ENCODE data around the gene KCNQ4.

KCNQ4 gene

DNA sequence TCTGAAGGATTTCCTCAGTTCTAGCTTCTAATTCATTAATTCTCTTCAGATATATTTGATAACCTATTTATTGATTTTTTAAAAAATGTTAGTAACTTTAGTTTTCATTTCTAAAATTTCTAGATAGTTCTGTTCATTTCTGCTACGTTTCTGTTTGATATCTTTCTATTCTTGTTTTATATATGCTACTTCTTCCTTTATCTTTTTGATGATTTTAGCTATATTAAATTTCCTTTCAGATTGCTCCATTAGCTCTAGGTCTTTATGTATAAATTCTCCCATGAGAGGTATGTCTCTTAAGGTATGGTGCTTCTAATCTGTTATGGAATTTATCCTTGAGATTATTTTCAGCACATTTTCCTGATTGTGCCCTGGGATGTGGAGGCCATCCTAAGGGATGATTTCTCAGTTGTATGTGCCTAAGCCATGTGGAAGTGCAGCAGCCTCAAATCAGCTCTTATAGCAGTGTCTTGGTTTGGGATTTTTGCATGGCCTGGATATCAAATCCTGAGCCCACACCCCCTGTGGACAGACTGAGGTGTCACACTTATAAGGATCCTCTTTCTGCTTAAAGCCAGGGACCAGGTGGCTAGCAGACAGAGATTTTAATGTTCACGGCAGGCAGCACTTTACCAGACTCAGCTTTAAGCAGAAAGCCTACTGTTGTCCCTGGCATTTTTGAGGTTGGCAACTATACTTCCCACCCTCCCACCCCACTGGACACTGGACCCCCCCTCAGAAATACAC lies 6.2 kb upstream of the KCNQ4 start:
- no peak for DNase-seq

DNA sequence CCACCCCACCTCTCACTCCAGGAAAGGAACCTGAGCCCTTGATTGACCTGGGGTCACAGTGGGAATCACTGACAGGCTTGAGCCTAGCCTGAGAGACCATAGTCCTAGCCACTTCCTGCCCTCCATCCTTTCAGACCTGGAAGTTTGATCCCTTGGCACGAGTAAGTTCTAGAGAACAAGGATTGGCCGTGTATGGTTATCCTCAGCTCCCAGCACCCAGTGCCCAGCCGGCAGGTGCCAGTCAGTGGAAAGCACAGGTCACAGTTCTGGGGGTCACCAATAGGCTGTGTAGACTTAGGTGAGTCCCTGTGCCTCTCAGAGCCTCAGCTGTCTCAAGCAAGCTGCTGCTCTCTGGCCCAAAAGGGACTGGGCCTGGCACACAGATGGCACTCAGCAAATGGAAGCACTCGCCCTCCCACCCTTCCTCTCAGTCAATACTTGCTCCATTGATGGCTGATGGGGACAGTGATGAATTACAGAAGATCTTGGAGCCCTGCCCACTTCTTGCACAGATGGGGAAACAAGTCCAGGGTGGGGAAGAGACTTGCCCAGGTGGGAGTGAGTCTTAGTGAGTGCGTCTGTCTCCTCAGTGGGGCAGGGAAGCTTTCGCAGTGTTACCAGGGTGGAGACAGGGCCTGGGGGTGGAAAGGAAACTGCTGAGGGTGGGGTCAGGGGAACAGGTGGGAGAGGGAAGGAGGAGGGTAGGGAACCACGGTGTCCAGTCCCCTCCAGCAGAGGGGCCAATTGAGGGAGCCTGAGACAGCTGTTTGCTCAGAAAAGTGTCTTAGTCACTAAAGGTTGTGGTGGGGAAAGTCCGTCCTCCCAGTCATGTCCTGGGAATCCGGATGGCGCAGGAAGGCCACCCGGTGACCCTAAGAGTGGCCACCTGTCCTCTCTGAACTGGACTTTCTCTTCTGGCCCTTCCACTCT lies 2.6 kb upstream of the KCNQ4 start:
- no peak for DNase-seq

DNA sequence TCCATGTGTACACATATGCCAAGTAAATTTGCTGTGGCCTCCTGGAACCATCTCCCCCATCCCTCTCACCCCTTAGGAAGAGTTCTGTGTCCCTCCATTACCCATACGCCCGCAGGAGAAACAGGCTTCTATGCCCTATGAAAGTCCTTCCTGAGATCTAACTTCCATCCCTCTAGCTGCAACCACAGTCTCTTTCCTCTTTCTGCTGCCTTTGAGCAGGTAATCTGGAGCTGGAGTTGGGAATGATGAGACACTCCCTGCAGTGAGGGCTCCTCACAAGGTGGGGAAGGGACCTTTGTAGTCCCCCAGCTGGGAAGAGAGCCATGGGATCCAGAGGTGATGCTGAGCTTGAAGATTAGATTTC lies 2.0 kb upstream of the KCNQ4 start:
- DNase-seq: no peak

DNA sequence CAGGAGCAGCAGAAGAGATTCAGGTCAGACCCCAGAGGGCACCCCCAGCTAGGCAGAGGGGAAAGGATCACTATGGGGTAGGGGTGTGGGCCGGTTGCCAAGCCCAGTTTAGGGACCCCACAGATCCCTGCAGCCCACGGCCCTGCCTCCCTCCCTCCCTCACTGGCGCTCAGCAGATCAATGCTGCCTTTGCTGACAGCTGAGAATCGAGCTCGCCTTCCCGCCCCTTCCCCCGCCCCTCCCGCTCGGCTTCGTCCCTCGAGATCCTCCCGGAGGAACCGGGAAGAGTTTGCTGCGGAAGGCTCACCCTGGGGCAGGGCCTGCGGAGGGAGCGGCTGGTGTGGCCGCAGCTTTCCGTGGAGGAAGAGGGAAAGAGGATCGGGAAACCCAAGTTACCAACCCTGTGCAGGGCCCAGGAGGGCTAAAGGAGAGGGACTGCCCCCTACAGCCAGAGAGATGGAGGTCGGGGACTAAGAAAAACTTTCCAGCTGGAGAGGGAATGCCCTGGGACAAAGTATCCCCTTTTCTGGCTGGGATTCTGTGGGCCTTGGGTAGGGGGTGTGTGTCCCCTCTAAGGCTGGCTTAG lies 1.1 kb upstream of the KCNQ4 start:
- DNase-seq: no peak

DNA sequence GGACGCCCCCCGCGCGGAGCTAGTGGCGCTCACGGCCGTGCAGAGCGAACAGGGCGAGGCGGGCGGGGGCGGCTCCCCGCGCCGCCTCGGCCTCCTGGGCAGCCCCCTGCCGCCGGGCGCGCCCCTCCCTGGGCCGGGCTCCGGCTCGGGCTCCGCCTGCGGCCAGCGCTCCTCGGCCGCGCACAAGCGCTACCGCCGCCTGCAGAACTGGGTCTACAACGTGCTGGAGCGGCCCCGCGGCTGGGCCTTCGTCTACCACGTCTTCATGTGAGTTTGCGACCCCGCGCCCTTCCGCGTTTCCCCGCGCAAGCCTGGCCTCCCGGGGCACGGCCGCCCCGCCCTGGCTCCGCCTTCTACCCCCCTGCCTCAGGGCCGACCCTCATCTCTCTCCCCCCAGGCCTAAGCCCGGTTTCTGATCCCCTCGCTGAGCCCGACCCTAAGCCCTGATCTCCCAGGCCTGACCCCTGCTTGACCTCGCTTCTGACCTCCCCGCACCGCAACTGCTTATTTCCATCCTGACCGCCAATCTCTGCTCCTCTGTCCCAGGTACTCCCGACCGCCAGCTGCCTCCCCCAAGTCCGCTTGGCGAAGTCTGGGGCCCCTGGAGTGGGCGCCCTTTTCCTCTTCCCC lies 669 bp downstream of the KCNQ4 start:
- no peak for DNase-seq

DNA sequence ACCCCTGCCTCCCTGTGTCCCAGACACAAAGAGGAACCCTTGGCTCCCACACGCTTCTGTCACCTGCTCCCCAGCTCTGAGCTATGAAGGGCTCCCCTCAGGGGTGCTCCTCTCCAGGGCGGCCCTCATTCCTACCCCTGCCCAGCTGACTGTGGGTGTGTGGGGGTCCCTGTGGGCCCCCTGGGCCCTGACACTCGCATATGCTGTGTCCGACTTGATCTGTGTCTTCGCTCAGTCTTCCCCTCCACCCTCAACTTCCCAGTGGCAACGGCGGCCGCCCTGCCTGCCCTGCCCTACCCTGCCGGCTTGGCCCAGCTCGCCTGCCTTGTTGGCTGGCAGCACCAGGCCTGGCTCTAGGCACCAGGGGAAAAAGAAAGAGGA lies 1.2 kb downstream of the KCNQ4 start:
- no peak for DNase-seq

DNA sequence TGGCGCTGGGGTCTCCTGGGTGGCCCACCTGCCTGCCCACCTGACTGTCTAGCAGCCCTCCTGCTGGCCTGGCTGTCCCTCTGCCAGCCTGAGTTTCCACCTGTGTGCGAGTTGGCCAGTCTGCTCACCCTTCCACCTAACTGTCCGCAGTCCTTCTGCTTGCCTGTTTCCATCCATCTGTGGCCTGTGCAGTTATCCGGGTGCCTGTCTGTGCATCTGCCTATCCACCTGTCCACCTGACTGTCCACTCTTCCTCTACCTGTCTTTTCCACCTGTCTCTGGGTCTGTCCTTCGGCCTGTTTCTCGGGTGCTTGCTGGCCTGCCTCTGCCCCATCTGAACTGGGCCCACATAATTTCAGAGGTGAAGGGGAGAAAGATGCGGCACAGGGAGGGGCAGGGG lies 1.9 kb downstream of the KCNQ4 start:
- DNase-seq: no peak

DNA sequence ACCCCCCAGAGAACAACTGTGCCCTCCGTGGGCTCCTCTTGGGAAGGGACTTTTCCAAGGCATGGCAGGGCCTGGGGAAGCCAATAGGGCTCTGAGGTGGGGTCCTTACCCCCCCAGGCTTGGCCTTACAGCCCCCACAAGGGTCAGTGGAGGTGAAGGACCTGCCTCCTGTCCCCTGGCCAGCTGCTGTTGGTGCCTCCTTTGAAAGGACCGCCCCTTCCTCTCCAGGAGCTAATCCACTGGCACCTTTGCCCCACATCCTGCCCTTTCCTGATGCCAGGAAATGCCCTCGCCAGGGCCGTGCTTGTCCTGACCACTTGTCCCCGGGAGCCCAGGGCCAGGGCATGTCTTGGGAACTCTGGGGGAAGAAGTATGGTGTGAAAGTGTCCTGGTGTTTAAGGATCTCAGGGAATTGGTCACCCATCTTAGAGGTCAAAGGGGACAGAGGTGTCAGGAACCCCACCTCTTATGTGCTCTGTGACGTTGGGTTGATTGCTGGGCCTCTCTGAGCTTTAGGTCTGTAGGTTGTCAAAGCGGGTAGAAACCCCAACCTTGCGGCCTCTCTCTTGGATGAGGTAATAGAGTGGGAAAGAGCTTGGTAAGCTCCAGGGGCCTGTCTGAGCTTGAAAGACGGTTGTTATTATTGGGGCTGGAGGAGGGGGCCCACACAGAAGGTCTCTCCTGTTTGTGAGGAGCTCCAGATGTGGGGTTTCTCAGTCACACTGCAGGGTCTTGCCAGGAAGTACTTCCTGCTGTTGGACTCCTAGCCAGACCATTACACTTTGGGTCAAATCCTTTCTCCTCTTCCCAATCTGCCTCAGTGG lies 2.8 kb downstream of the KCNQ4 start:
- no peak for DNase-seq

DNA sequence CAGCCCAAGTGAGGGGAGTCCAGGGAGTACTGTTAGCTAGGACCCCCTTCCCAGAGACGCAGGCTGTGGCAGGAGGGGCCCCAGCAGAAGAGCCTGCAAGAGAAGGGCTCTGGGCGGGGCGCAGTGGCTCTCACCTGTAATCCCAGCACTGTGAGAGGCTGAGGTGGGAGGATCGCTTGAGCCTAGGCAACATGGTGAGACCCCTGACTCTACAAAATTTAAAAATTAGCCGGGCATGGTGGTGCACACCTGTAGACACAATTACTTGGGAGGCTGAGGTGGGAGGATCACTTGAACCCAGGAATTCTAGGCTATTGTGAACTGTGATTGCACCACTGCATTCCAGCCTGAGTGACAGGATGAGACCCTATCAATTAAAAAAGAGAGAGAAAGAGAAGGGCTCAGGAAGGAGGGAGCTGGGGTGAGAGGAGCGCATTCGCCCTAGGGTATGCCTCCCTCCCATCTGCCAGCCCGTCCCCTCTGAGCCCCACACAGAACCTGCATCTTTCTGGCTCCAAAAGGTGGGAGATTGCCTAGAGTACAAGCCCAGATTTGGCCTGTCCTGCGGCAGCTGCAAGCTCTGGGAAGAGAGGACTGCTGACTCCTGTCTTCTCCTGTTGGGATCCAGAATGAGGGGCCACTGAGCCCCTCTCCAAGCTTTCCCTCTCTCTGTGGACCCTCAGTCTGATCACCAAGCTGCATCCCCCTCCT lies 3.6 kb downstream of the KCNQ4 start:
- no peak for DNase-seq

DNA sequence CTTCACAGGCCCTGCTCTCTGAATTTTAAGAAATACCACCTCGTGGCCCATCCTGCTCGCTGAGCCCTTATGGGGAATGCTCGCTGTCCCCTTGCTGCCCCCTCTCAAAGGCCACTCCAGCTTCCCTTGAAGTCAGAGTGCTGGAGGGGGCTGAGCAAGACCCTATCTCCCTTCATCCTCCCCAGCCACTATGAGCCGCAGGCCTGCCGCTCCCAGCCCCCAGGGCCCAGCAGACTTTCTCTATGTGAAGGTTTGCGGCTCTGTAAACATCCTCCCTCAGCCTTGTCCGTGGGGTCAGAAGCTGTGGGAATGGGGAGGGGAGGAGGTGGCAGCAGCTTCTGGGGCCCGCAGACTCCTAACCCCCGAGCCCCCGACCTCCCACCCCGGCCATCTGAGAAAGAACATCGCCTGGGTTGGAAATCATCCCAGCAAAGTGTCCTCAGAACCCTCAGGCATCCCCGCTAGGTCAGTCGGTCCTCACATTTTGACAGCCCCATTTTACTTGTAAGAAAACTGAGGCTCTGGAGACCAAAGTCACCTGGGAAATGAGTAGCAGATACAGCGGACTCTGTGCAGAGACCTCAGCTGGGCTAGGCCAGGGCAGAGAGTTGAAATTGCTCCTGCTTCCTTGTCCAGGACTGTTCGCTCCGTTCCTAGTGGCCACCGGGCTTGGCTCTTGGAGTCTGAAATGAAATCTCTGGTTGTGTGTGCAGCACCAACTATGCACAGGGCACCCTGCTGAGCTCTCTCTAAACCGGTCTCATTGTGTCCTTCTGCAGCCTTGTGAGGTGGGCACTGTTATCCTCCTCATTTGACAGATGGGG lies 4.4 kb downstream of the KCNQ4 start:
- DNase-seq: no peak

DNA sequence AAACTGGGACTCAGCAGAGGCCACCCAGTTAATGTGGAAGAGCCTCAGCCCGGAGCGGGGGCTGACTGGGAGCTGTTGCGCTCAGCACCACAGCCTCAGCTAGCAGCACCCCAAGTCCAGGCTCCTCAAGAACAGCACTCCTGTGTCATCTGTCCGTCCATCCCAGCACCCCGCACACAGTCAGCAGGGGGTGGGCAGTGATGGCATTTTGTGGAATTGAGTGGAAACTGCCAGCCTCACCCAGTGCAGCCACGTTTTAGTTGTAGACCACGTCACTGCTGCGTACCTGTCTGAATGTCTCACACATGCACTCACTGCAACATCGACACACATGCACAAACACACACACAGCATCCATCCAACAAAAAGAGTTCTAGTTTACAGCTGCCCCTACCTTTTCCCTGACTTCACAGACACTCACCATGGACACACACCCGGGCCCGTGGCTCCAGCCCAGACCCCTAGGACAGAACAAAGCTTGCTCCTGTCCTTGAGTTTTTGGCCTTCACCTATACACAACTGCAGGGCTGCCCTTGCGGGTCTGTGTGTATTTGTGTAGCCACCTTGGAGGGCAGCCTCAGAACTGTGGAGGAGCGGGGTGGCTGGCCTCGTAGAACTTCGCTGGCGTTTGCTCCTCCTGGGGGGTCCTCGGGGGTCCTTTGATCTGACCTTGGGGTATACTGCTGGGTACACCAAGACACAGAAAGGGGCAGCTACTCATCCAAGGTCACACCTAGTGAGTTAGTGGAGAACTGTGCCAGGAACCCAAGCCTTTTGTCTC lies 5.2 kb downstream of the KCNQ4 start:
- DNase-seq: no peak

DNA sequence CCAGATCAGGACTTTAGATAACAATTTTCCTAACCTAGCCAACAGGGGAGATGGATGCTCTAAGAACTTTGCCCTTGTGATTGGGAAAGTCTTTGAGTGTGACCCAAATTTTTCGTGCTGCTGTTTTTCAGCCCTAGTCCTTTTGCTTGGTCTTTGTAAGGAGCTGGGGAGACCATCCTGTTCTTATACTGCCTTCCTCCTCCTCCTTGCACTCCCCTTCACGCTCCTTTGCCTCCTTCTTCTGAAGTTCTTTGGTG lies 5.7 kb downstream of the KCNQ4 start:
- DNase-seq: no peak

DNA sequence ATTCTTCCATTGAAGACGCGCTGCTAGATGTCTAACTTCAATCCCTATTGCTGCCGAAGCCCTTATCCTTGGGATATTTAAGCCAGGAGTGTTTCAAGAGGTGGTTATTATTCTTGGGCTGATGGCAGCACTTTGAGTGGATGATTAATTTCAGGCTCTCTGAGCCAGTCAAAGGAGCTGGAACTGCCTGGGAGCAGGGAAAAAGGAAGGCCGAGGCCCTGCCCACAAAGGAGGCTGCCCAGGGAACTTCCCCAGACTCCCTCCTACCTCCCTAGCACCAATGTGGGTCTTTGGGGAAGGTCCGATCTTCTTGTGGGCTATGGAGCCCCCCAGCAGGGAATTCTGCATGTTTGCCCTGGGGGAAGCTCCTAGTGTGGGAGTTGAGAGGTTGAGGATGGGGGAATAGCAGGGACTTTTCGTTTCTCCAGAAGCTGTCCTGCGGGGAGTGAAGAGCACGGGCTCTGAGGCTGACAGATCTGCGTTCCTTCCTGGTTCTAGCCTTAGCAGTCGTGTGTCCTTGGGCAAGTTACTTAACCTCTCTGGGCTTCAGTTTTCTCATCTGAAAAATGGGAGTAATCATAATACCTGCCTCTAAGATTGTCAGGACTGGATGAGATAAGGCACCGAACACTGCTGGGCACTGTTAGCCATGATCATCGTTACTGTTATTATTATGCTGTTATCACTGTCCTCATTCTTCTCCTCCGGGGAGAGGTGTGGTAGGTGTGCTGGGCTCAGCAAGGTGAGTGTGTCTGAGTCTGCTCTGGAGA lies 6.3 kb downstream of the KCNQ4 start:
- DNase-seq: no peak

DNA sequence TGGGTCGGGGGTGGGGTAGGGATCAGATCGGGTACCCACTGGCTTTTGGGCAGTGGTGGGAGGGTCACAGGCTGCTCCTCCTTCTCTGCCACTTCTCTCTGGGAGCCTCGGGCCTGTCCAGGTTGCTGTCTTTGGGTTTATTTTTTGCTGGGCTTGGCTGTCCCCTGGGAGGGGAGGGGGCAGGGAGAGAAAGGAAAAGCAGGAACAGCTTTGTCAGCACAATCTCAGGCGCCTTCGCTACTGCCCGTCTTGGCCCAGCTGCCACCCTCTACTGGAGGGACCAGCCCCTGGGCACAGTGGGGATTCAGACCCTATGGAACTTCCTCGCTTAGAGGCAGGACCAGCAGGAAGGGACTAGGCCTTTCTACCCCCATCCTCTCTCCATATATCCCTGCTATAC lies 8.4 kb downstream of the KCNQ4 start:
- no peak for DNase-seq

DNA sequence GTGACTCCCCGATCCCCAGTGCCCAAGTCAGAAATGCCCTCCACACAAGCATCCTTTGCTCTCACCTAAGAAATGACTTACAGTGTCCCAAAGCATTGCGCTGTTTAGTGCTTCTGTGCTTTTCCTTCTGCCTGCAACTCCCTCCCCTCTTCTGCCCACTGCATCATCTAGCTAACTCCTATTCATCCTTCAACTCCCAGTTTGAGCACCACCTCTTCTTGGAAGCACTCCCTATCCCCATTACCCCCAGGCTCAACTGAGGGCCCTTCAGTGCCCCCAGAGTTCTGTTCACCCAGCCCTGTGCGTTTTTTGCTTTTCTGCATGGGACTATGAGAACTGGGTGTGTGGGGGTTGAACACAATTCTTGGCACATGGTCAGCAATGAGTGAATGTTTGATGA lies 10.0 kb downstream of the KCNQ4 start:
- DNase-seq: no peak

DNA sequence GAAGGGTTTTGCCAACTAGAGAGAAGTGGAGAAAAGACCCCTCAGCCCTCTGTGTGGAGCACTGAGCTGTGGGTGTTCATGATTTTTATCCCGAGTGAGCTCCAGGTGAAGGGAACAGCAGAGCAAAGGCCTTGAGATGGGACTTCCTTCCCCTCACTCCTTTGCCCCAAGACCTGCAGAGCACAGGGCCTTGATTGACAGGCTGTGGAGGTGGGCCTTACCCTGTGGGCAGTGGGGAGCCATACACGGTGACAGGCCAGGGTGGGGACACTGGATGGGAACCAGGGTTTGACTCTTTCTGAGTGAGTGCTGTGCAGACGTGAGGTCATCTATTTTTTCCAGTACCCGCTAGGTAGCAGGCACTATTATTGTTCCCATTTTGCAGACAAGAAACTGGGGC lies 10.5 kb downstream of the KCNQ4 start:
- no peak for DNase-seq

DNA sequence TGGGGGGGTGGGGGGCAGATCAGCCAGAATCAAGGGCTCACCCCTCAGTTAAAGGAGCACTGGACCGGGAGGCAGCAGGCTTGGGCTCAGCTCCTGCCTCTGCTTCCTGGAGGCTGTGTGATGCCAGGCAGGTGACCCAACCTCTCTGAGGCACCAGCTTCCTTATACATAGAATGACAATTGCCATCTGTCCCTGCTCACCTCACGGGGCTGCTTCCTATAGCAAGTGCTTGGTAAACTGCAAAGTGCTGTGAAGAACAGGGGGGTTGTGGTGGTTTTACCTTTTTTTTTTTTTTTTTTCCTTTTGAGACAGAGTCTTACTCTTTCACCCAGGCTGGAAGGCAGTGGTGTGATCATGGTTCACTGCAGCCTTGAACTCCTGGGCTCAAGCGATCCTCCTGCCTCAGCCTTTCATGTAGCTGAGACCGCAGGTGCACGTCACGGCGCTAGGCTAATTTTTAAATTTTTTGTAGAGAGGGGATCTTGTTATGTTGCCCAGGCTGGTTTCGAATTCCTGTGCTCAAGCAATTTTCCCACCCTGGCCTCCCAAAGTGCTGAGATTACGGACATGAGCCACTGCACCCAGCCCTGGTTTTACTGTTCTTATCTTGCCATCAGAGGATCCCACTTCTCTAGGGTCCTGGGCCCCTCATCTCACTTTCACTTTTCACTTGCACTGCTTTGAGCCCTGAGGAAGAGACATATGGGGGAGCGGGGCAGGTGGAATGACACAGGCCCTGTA lies 11.6 kb downstream of the KCNQ4 start:
- no peak for DNase-seq

DNA sequence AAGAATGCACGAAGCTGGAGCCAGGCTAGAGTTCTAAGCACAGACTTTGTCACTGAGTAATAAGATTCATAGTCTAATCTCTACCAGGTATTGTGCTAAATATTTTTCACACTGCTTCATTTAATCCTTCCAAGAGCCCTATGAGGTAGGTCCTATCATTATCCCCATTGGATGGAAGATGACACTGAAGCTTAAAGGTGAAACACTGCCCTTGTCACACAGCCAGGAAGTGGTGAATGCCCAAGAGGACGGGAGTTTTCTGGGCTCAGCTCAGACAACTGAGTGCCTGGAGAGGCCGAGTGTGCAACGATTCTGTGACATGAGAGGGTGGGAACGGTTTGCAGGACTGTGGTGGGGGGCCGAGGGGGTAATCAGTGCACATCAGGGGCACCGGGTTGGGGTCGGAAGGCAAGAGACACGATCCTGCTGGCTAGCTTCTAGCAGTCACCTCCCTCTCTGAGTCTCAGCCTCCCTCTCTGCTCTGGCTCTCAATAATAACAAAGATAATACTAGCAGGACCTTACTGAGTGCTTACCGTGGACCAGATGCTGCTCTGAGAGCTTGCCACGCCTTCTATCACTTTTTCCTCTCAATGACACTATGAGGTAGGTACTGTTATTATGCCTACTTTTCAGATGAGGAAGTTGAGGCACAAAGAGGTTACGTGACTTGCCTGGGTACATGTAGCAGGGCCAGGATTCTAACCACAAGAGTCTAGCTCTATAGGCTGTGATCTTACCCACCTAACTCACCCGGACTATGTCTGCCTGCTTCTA lies 12.4 kb downstream of the KCNQ4 start:
- no peak for DNase-seq
